Measurements from ENCODE around the gene PRH2. TPM values are rescaled to one million over a fixed set of nuclear protein-coding genes. Genes with fewer than 3 reads are reported as not detected.
A peak's percentile ranks its signal among the peaks of the same experiment; 100 is the strongest.

PRH2 gene
- total RNA-seq, 1 experiment from 2014 or later: not detected

DNA sequence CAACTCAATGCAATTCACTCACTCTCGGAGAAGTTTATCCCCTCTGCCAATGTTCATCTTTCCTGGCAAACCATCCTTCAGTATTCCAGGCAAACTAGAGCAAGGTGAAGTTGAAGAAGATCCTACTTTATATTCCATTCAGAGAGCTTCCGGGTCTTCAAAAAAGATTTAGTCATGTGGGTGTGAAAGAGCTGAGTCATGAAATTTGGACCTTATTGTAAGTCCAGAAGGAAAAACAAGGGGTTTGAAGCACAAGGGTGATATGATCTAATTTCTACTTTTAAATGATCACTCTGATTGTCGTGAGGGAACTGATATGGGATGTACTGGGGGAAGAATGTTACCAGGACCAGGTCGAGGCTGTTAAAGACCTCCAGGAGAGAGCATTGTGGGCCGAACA is 2.8 kb upstream of the PRH2 start:
- no TSS peak for BruUV-seq (replicated peaks)
- Mint-ChIP-seq H3K27me3 (ENCODE audit: insufficient read depth, unreplicated experiment) (no peaks in the 10 kb centered on the region), H3K9me3 (ENCODE audit: unreplicated experiment) (no peaks in the 10 kb centered on the region), H3K36me3 (ENCODE audit: insufficient read depth, unreplicated experiment) (peaks cover 6% of the 10 kb centered on the region), H3K4me3 (ENCODE audit: unreplicated experiment) (no peak overlapping the region), H3K4me1 (ENCODE audit: insufficient read depth, unreplicated experiment) (no peaks in the 10 kb centered on the region), H3K27ac (ENCODE audit: low read depth, unreplicated experiment) (no peak overlapping the region)
- DNase-seq (ENCODE audit: unreplicated experiment): no peak
- CTCF ChIA-PET: no interaction called here
- TF ChIP-seq, protein P1, sequence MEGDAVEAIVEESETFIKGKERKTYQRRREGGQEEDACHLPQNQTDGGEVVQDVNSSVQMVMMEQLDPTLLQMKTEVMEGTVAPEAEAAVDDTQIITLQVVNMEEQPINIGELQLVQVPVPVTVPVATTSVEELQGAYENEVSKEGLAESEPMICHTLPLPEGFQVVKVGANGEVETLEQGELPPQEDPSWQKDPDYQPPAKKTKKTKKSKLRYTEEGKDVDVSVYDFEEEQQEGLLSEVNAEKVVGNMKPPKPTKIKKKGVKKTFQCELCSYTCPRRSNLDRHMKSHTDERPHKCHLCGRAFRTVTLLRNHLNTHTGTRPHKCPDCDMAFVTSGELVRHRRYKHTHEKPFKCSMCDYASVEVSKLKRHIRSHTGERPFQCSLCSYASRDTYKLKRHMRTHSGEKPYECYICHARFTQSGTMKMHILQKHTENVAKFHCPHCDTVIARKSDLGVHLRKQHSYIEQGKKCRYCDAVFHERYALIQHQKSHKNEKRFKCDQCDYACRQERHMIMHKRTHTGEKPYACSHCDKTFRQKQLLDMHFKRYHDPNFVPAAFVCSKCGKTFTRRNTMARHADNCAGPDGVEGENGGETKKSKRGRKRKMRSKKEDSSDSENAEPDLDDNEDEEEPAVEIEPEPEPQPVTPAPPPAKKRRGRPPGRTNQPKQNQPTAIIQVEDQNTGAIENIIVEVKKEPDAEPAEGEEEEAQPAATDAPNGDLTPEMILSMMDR (IDR thresholded peaks at IDR 0.05; ENCODE audit: unreplicated experiment): no peak
- intact Hi-C loops (cut with micrococcal nuclease): no loop called here
- POLR2A ChIA-PET: no interaction called here

DNA sequence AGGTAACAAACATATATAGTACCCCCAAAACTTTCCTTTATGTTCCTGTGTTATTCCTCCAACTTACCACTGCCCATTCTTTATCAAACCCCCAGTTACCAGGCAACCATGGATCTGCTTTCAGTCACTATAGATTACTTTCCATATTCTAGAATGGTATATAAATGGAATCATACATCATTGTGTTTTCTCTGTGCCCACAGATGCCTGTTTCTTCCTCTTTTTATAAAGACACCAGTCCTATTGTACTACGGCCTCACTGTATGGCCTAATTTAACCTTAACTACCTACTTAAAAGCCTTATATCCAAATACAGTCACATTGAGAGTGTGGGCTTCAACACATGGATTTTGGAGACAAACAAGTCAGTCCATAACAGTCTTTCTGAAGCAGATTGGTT is 7.5 kb downstream of the PRH2 start:
- no peak for DNase-seq (ENCODE audit: unreplicated experiment)
- no TSS peak for BruUV-seq (replicated peaks)
- Mint-ChIP-seq H3K36me3 (ENCODE audit: insufficient read depth, unreplicated experiment) (no peaks in the 10 kb centered on the region), H3K4me1 (ENCODE audit: insufficient read depth, unreplicated experiment) (peaks cover 14% of the 10 kb centered on the region), H3K4me3 (ENCODE audit: unreplicated experiment) (no peak overlapping the region), H3K27me3 (ENCODE audit: insufficient read depth, unreplicated experiment) (no peaks in the 10 kb centered on the region), H3K27ac (ENCODE audit: low read depth, unreplicated experiment) (no peak overlapping the region), H3K9me3 (ENCODE audit: unreplicated experiment) (no peaks in the 10 kb centered on the region)
- POLR2A ChIA-PET: no interaction called here
- CTCF ChIA-PET: no interaction called here
- TF ChIP-seq, protein P1 (IDR thresholded peaks at IDR 0.05; ENCODE audit: unreplicated experiment): no peak
- intact Hi-C loops (cut with micrococcal nuclease): no loop called here

DNA sequence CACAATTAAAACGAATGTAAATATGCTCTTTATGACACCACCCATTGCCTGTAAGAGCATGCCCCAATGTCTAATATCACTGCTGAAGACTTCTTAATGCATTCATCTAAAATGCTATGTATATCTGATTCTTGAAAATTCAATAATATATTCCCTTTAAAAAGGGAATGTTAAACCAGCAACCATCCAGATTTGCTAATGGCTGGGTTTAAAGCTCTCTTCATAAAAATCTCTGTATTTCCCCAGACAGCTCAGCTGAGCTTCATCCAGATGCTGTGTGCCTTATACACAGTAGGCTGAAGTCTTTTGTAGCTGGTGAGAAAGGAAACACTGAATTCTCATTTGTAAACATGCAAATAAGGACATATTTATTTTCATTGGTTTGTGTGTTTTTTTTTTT is 10.1 kb downstream of the PRH2 start, which contains the start of gene TAS2R14:
Gene TAS2R14 (minus strand): TSS at position 101 of the 400 bp plus-strand sequence. CDS start 56 bp downstream, at position 45.
- no TSS peak for BruUV-seq (replicated peaks)
- ChIA-PET POLR2A (interaction anchor here (1.3 kb wide), 1 partner anchor 232 kb away, joined by 3 read pairs; the partner anchor contains the start of gene SMIM10L1), CTCF (no interaction called here)
- no peak for DNase-seq (ENCODE audit: unreplicated experiment)
- H3K27ac Mint-ChIP-seq (ENCODE audit: low read depth, unreplicated experiment): peak within 1 kb of the TSS; percentile 19
- H3K36me3 Mint-ChIP-seq (ENCODE audit: insufficient read depth, unreplicated experiment): peaks cover 6% of the 10 kb centered on the region
- H3K4me3 Mint-ChIP-seq (ENCODE audit: unreplicated experiment): no peak within 1 kb of the TSS
- TF ChIP-seq, protein P1 (IDR thresholded peaks at IDR 0.05; ENCODE audit: unreplicated experiment): no peak
- H3K4me1 Mint-ChIP-seq (ENCODE audit: insufficient read depth, unreplicated experiment): peaks cover 31% of the 10 kb centered on the region
- H3K9me3 Mint-ChIP-seq (ENCODE audit: unreplicated experiment): no peaks in the 10 kb centered on the region
- intact Hi-C loops (cut with micrococcal nuclease): no loop called here
- no peaks in the 10 kb centered on the region for H3K27me3 Mint-ChIP-seq (ENCODE audit: insufficient read depth, unreplicated experiment)

DNA sequence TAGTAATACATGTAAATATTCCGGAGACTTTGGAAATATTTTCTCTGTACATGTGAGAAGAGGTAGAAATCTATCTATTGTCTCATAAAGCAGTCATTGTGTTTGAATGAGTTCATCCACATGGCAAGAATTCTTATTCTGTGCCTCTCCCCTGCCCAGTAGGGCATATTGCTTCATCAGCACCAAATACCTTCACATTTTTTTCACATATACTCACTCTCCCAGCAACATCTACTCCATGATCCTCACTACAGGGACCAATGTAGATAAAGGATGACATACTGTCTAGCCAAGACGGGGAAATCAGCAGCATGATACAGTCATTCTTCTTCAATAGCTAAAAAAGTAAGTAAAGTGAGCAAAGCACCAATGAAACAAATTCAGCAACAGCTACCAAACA is 11.4 kb downstream of the PRH2 start:
- BruUV-seq (replicated peaks): no TSS peak
- H3K27ac Mint-ChIP-seq (ENCODE audit: low read depth, unreplicated experiment): no peak overlapping the region

More for the DNA sequence above, 11.4 kb downstream of the PRH2 start:
- H3K27me3 Mint-ChIP-seq (ENCODE audit: insufficient read depth, unreplicated experiment): no peaks in the 10 kb centered on the region
- TF ChIP-seq, protein P1 (IDR thresholded peaks at IDR 0.05; ENCODE audit: unreplicated experiment): no peak
- H3K9me3 Mint-ChIP-seq (ENCODE audit: unreplicated experiment): peaks cover 6% of the 10 kb centered on the region
- POLR2A ChIA-PET: interaction anchor here (0.6 to 1.3 kb wide), 5 partner anchors 8 to 231 kb away, joined by 3 to 5 read pairs (median 3); partner anchors contain the start of gene SMIM10L1
- H3K4me1 Mint-ChIP-seq (ENCODE audit: insufficient read depth, unreplicated experiment): peaks cover 31% of the 10 kb centered on the region
- H3K4me3 Mint-ChIP-seq (ENCODE audit: unreplicated experiment): no peak overlapping the region
- intact Hi-C loops (cut with micrococcal nuclease): loop anchor here (1.0 to 5.0 kb wide), 2 partner anchors 26 to 232 kb away; partner anchors contain the start of gene SMIM10L1
- H3K36me3 Mint-ChIP-seq (ENCODE audit: insufficient read depth, unreplicated experiment): peaks cover 6% of the 10 kb centered on the region
- CTCF ChIA-PET: interaction anchor here (0.6 to 2.7 kb wide), 2 partner anchors 259 to 1416 kb away, joined by 3 to 11 read pairs; partner anchors contain the start of gene BORCS5
- DNase-seq (ENCODE audit: unreplicated experiment): peak; percentile 67
